Fibroblast of mammary gland (primary cell): ENCODE measurements around the gene COL4A6.

Source experiments
- DNase-seq: peaks from one replicate; pipeline ENCODE4 v3.0.0-alpha.2; 2010; ENCODE audit warnings: low read depth
- H3K4me3 ChIP-seq: 2 replicates; pipeline ENCODE4 v1.5.1; 2011; ENCODE audit warnings: low read depth, mild to moderate bottlenecking, low read length, moderate library complexity; ENCODE audit not compliant: control insufficient read depth
- TF ChIP-seq, protein P1 (sequence below): conservative IDR thresholded peaks from 2 replicates; pipeline ENCODE4 v1.5.1; 2011; ENCODE audit warnings: low read depth, low read length, inconsistent platforms; ENCODE audit not compliant: control insufficient read depth, insufficient read depth

Gene COL4A6

GRCh38 chrX:108361316-108361715 lies 76.9 kb downstream of the COL4A6 start:
- no peak for DNase-seq
- TF ChIP-seq, protein P1, sequence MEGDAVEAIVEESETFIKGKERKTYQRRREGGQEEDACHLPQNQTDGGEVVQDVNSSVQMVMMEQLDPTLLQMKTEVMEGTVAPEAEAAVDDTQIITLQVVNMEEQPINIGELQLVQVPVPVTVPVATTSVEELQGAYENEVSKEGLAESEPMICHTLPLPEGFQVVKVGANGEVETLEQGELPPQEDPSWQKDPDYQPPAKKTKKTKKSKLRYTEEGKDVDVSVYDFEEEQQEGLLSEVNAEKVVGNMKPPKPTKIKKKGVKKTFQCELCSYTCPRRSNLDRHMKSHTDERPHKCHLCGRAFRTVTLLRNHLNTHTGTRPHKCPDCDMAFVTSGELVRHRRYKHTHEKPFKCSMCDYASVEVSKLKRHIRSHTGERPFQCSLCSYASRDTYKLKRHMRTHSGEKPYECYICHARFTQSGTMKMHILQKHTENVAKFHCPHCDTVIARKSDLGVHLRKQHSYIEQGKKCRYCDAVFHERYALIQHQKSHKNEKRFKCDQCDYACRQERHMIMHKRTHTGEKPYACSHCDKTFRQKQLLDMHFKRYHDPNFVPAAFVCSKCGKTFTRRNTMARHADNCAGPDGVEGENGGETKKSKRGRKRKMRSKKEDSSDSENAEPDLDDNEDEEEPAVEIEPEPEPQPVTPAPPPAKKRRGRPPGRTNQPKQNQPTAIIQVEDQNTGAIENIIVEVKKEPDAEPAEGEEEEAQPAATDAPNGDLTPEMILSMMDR: no peak
- H3K4me3 ChIP-seq: no peak overlapping the region

DNA sequence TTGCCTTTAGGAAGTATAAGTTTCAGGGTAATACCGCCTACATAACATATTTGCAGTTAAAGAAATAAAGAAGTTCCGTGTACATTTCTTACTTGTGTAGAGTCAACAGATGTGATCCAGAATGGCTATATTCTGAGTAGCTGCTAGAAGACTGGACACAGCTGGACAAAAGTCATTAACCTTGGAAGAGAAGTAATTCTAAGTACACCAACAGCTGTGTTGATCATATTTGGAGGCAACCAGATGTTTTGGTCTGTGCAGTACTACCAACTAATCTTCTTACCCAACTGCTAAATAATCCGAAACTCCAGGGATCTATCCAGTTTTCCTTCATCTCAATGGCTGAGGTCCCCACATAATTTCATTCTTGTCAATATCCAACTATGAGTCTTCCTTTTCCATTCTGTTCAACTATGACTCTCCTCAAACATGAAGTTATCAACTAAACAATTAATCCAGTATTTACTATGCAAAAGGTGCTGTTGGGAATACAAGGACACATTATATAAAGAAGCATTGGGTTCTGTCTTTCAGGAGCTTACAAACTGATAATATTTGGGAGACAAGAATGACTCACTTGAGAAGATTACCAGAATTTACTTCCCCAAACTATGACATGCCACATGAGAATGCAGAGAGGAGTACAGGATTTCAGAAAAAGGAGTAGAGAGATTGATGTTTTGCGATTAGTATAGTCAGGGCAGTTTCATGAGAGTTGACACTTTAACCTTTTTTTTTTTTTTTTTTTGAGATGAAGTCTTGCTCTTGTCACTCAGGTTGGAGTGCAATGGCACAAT lies 78.2 kb downstream of the COL4A6 start:
- H3K4me3 ChIP-seq: no peak overlapping the region
- peak; percentile 1 for DNase-seq
- TF ChIP-seq, protein P1: no peak

DNA sequence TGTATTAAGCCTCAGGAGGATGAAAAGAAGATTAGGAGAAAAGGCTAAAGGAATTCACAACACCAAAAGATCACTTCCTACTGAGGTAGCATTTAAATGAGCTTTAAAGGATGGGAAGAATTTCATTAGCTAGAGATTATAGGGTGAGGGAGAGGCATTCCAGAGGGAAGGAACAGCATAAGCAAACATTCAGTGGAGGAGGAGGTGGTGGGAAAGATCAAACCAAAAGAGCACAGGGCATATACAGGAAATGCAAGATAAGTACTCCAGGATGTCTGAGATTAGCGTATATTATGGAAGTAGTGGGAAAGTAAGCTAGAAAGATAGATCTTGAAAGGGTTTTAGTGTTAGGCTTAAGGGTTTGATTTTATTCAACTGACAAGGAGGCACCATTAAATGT lies 84.8 kb downstream of the COL4A6 start:
- TF ChIP-seq, protein P1: no peak
- H3K4me3 ChIP-seq: no peak overlapping the region
- no peak for DNase-seq

DNA sequence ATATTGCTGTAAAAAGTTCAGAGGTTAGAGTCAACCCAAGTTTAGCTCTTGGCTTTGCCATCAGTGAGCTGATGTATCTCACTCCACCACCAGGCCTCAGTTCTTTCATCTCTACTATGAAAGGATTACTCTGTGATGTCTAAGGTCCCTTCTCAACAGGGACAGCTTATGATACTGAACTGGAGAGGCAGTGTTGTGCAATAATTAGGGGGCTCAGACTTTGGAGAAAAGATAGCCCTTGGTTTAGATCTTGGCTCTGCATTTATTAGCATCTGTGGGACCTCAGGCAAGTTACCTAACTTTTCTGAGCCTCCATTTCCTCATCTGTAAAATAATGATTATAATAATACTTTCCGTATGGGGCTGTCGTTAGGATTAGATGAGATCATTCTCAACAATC lies 89.0 kb downstream of the COL4A6 start:
- no peak for DNase-seq
- no peak overlapping the region for H3K4me3 ChIP-seq
- TF ChIP-seq, protein P1: no peak

- no peak overlapping the region for H3K4me3 ChIP-seq
- DNase-seq: no peak
- TF ChIP-seq, protein P1: no peak
Observed at GRCh38 chrX:108348525-108348924, 89.7 kb downstream of the COL4A6 start.

DNA sequence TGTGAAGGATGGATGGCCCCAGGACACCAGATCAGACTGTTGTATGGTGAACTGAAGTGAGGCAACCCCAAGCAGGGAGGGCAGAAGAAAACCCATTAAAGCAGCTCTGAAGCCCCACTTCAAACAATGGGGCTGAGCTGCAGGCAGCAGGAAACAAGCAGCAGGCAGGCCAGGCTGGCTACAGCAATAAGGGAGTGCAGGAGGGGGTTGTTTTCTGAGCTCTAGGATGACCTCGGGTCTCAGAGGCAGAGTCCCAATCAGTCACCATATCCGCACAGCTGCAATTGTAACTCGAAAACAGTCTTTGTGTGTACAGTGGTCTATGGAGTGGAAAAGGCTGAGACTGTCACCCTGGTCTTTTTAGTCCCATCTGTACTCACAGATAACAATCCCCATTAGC lies 90.4 kb downstream of the COL4A6 start:
- no peak for DNase-seq
- TF ChIP-seq, protein P1: no peak
- H3K4me3 ChIP-seq: no peak overlapping the region
